HepG2 (cell line): ENCODE data around the gene FDXR. TPM values are rescaled to one million over a fixed set of nuclear protein-coding genes. Genes with fewer than 3 reads are reported as not detected.

Source experiments
- HNF1A ChIP-seq, 2 experiments: sonication (generic) in 1 of 2; formaldehyde crosslinking in 1 of 2; IDR thresholded peaks; 2 replicates each; pipeline versions ENCODE4 v1.4.0 to v1.6.1; 2016 to 2020; ENCODE audit warnings: borderline replicate concordance in 1 of 2, low read depth in 1 of 2, mild to moderate bottlenecking in 1 of 2, missing genetic modification reagents in 1 of 2
- KLF11 ChIP-seq: IDR thresholded peaks from 2 replicates; pipeline ENCODE4 v1.6.1; 2016; ENCODE audit warnings: missing compliant biosample characterization
- MLX ChIP-seq: IDR thresholded peaks from 2 replicates; pipeline ENCODE4 v1.6.1; 2016
- NFATC3 ChIP-seq: sonication (generic); formaldehyde crosslinking; IDR thresholded peaks from 2 replicates; pipeline ENCODE4 v1.5.1; 2020; ENCODE audit warnings: mild to moderate bottlenecking, missing genetic modification reagents
- PAF1 ChIP-seq: IDR thresholded peaks from 2 replicates; pipeline ENCODE4 v1.6.1; 2016; ENCODE audit warnings: missing genetic modification reagents, missing compliant biosample characterization
- PHF5A ChIP-seq: IDR thresholded peaks from one replicate; pipeline ENCODE4 v1.6.1; 2018; ENCODE audit warnings: low read depth, missing genetic modification reagents; ENCODE audit not compliant: unreplicated experiment
- PRDM4 ChIP-seq: sonication (generic); formaldehyde crosslinking; IDR thresholded peaks from 2 replicates; pipeline ENCODE4 v1.9.0; 2021; ENCODE audit warnings: missing genetic modification reagents, borderline replicate concordance
- RARG ChIP-seq: sonication (generic); formaldehyde crosslinking; IDR thresholded peaks from 2 replicates; pipeline ENCODE4 v1.4.0; 2020; ENCODE audit warnings: low read depth, mild to moderate bottlenecking, missing genetic modification reagents
- RERE ChIP-seq: IDR thresholded peaks from 2 replicates; pipeline ENCODE4 v1.6.1; 2016; ENCODE audit warnings: low read depth, missing genetic modification reagents, missing compliant biosample characterization
- SIN3B ChIP-seq: fragments of 150-350 bp; IDR thresholded peaks from 2 replicates; pipeline ENCODE4 v1.6.1; 2014; ENCODE audit warnings: low read length
- SRSF9 ChIP-seq: fragments of 200-400 bp; formaldehyde crosslinking; IDR thresholded peaks from 2 replicates; pipeline ENCODE4 v1.6.1; 2018; ENCODE audit warnings: borderline replicate concordance, mild to moderate bottlenecking, low read depth, low read length; ENCODE audit not compliant: insufficient read depth, poor library complexity, severe bottlenecking
- ZFP82 ChIP-seq: sonication (generic); formaldehyde crosslinking; IDR thresholded peaks from 2 replicates; pipeline ENCODE4 v1.5.1; 2020; ENCODE audit warnings: mild to moderate bottlenecking, missing genetic modification reagents, borderline replicate concordance
- ZKSCAN1 ChIP-seq: fragments of 150-350 bp; IDR thresholded peaks from 2 replicates; pipeline ENCODE4 v1.6.1; 2014; ENCODE audit warnings: low read length
- ZKSCAN5 ChIP-seq: sonication (generic); formaldehyde crosslinking; IDR thresholded peaks from 2 replicates; pipeline ENCODE4 v1.5.1; 2020; ENCODE audit warnings: mild to moderate bottlenecking, missing genetic modification reagents
- ZNF674 ChIP-seq: sonication (generic); formaldehyde crosslinking; IDR thresholded peaks from 2 replicates; pipeline ENCODE4 v1.5.0; 2020; ENCODE audit warnings: low read depth, mild to moderate bottlenecking, missing genetic modification reagents
- polyA plus RNA-seq, 8 experiments: library from polyadenylated mRNA; depleted of rRNA in 3 of 8; stranded (reverse) in 7 of 8; unstranded in 1 of 8; fragments of >200 nt; fragmentation: Illumina TruSeq in 4 of 8; extraction: Trizol in 4 of 8; gene quantifications; 2 replicates each; pipeline versions ENCODE4 v1.2.1 to v1.2.3, GENCODE V29; 2011 to 2016; ENCODE audit warnings: low read depth in 4 of 8, missing spikeins in 1 of 8, mixed read lengths in 1 of 8; ENCODE audit not compliant: insufficient read depth in 1 of 8
- total RNA-seq, 5 experiments: library from RNA; depleted of rRNA; stranded (reverse); fragments of >200 nt; fragmentation: Illumina TruSeq; extraction: Trizol; gene quantifications; 2 replicates each; pipeline ENCODE4 v1.2.3, GENCODE V29; 2016; ENCODE audit warnings: low read depth in 1 of 5

Gene FDXR
- total and polyA plus RNA-seq, 2 of the 13 experiments (the other 11 are each of a cell fraction or from before 2014, with no cell fraction given) = 23.4 to 116 TPM

GRCh38 chr17:74872313-74873036, at the start of gene FDXR (continued):
- TF ChIP-seq SRSF9 (no peak), NFATC3 (CRISPR knock-in tag) (peak; percentile 93), PHF5A (CRISPR knock-in tag) (no peak), SIN3B (no peak), ZKSCAN1 (no peak), ZNF674 (CRISPR knock-in tag) (no peak), MLX (CRISPR knock-in tag) (no peak), ZKSCAN5 (CRISPR knock-in tag) (0 out of 2 replicates have a peak, but pooled peaks have one; percentile 47), KLF11 (CRISPR knock-in tag) (no peak; the same call in 1 of the 2 replicates), ZFP82 (0 out of 2 replicates have a peak, but pooled peaks have one; percentile 73), RARG (CRISPR knock-in tag) (no peak), PRDM4 (CRISPR knock-in tag) (peak; percentile 55; the same call in 1 of the 2 replicates), RERE (no peak; the same call in 1 of the 2 replicates), PAF1 (CRISPR knock-in tag) (no peak), HNF1A (IDR thresholded peaks at IDR 0.05; ENCODE audit: low read depth) (no peak), HNF1A (CRISPR knock-in tag; IDR thresholded peaks at IDR 0.05; ENCODE audit: borderline replicate concordance) (no peak; the same call in 1 of the 2 replicates)
